ENCODE data around the gene ZNF609. TPM values are rescaled to one million over a fixed set of nuclear protein-coding genes. Genes with fewer than 3 reads are reported as not detected.
A peak's percentile ranks its signal among the peaks of the same experiment; 100 is the strongest.

The ZNF609 gene
- total RNA-seq, 1 experiment from 2014 or later, result 31.0 TPM

- ChIA-PET RAD21 (ENCODE audit: low non-redundant PET in 1 of 2, low total read pairs in 2 of 2, uncharacterized antibody in 2 of 2, unreplicated experiment in 2 of 2) (no interaction called here), CTCF (interaction anchor here (1.1 kb wide), 1 partner anchor 16 kb away, joined by 3 read pairs; no protein-coding TSS in a partner anchor), POLR2A (no interaction called here)
- Histone ChIP-seq H3K27ac (ENCODE audit: low read depth, low read length) (peak overlapping the region; percentile 86), H3K4me1 (ENCODE audit: control insufficient read depth in 1 of 2, insufficient read depth in 2 of 2, low read length in 2 of 2) (peaks cover 27 to 32% of the 10 kb centered on the region in 2 experiments), H2AFZ (ENCODE audit: low read depth, low read length, poor library complexity, severe bottlenecking) (no peak overlapping the region), H3K4me2 (ENCODE audit: low read length) (peak overlapping the region; percentile 71), H3K9me3 (ENCODE audit: control insufficient read depth in 1 of 2, insufficient read depth in 1 of 2, low read depth in 1 of 2, low read length in 2 of 2) (no peaks in the 10 kb centered on the region), H4K20me1 (ENCODE audit: insufficient read depth) (no peaks in the 10 kb centered on the region), H3K9ac (ENCODE audit: low read length) (peak overlapping the region; percentile 49), H3K9me2 (ENCODE audit: insufficient read depth) (no peaks in the 10 kb centered on the region), H3K4me3 (replicated peaks in 1 of 2; ENCODE audit: low read depth in 1 of 2, low read length in 2 of 2) (peak overlapping the region in 1 of 2 experiments; percentile 41; a peak in 2 of 4 replicates), H3K79me2 (ENCODE audit: insufficient read depth, low read length) (peaks cover 70% of the 10 kb centered on the region), H3K36me3 (ENCODE audit: control insufficient read depth in 1 of 2, insufficient read depth in 2 of 2, low read length in 2 of 2) (no peaks in the 10 kb centered on the region), H3K27me3 (ENCODE audit: insufficient read depth, low read length) (no peaks in the 10 kb centered on the region)
- intact Hi-C loops (cut with micrococcal nuclease), result no loop called here
- BruUV-seq (replicated peaks), result no TSS peak
- no peak for TF ChIP-seq EGR1 (IDR thresholded peaks at IDR 0.05; ENCODE audit: low read depth)
- peak; percentile 71; the same call in 1 of the 2 replicates for TF ChIP-seq CBX3 (IDR thresholded peaks at IDR 0.05; ENCODE audit: low read depth)
- peak; percentile 89 for TF ChIP-seq JUND (IDR thresholded peaks at IDR 0.05)
- no peak for TF ChIP-seq ZBTB33 (IDR thresholded peaks at IDR 0.05; ENCODE audit: extremely low read depth, insufficient replicate concordance, low read length)
- peak; percentile 71 for TF ChIP-seq SP1 (IDR thresholded peaks at IDR 0.05; ENCODE audit: low read depth)
- TF ChIP-seq ZFX (IDR thresholded peaks at IDR 0.05), result no peak
- TF ChIP-seq, protein P1, sequence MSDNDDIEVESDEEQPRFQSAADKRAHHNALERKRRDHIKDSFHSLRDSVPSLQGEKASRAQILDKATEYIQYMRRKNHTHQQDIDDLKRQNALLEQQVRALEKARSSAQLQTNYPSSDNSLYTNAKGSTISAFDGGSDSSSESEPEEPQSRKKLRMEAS (IDR thresholded peaks at IDR 0.05), result peak; percentile 57; the same call in 1 of the 2 replicates
- TF ChIP-seq POLR2AphosphoS5 (IDR thresholded peaks at IDR 0.05; ENCODE audit: low read depth, low read length), result peak; percentile 25; the same call in 1 of the 2 replicates
- peak; percentile 89 for TF ChIP-seq TCF7L2 (IDR thresholded peaks at IDR 0.05; ENCODE audit: borderline replicate concordance, extremely low read depth, insufficient read depth, insufficient read length)
- peak; percentile 35; the same call in 1 of the 2 replicates for TF ChIP-seq ELF1 (IDR thresholded peaks at IDR 0.05; ENCODE audit: borderline replicate concordance, low read depth)
- no peak; the same call in 1 of the 2 replicates for TF ChIP-seq RAD21 (IDR thresholded peaks at IDR 0.05; ENCODE audit: low read depth)
- TF ChIP-seq FOSL1 (IDR thresholded peaks at IDR 0.05; ENCODE audit: low read depth), result peak; percentile 88
- ATAC-seq (peak; percentile 96), DNase-seq (ENCODE audit: low read depth, low spot score) (peak; percentile 79)
These were observed 76.0 kb downstream of the ZNF609 start for GRCh38 chr15:64536244-64536836.
